ENCODE data around the gene SERPINB7. TPM values are rescaled to one million over a fixed set of nuclear protein-coding genes. Genes with fewer than 3 reads are reported as not detected.

SERPINB7 gene
- total RNA-seq, 8 experiments from 2014 or later: 0.19 to 0.21 TPM; not detected in 6

- in situ Hi-C loops (cut with MboI; ENCODE audit: low pct_unique_long_range_greater_than_20kb in 2 of 9, low sequenced_read_pairs in 9 of 9, unreplicated experiment in 9 of 9): no loop called here
These were observed 26.1 kb downstream of the SERPINB7 start for GRCh38 chr18:63801343-63801742.

GRCh38 chr18:63808125-63808524 lies 32.9 kb downstream of the SERPINB7 start:
- in situ Hi-C loops (cut with MboI; ENCODE audit: low pct_unique_long_range_greater_than_20kb in 2 of 9, low sequenced_read_pairs in 9 of 9, unreplicated experiment in 9 of 9): no loop called here
- 15 to 75% (median 56%) methylated on average over 1 to 4 of the region's 4 CpGs; no CpG with 5 or more reads in 1 of the 10 experiments for WGBS, 10 experiments
- Histone ChIP-seq H3K4me3 (no peak overlapping the region), H3K27ac (no peak overlapping the region), H3K4me1 (replicated peaks in 1 of 2) (no peaks in the 10 kb centered on the region)
- no peak for ATAC-seq (replicated peaks in 6 of 8)

More at GRCh38 chr18:63801343-63801742, 26.1 kb downstream of the SERPINB7 start:
- Histone ChIP-seq H3K27ac (no peak overlapping the region), H3K4me1 (replicated peaks in 1 of 2) (no peaks in the 10 kb centered on the region), H3K4me3 (no peak overlapping the region)
- ATAC-seq (replicated peaks in 6 of 8): peak in 3 of 8 experiments; percentile 49 to 57 (median 51)
- 48 to 86% (median 72%) methylated on average over 1 to 4 of the region's 4 CpGs; no CpG with 5 or more reads in 2 of the 10 experiments for WGBS, 10 experiments

- WGBS, 10 experiments: 0 to 67% (median 0%) methylated on average over 1 of the region's 1 CpG; no CpG with 5 or more reads in 5 of the 10 experiments
- no peak overlapping the region for H3K27ac ChIP-seq
- in situ Hi-C loops (cut with MboI; ENCODE audit: low pct_unique_long_range_greater_than_20kb in 2 of 9, low sequenced_read_pairs in 9 of 9, unreplicated experiment in 9 of 9): no loop called here
- ATAC-seq (replicated peaks in 6 of 8): no peak
- H3K4me1 ChIP-seq (replicated peaks in 1 of 2): no peaks in the 10 kb centered on the region
- H3K4me3 ChIP-seq: no peak overlapping the region
These were observed 42.3 kb downstream of the SERPINB7 start for GRCh38 chr18:63817441-63818051.

- no CpG with 5 or more reads among the region's 1 CpG for WGBS, 10 experiments
- H3K4me1 ChIP-seq (replicated peaks in 1 of 2): no peaks in the 10 kb centered on the region
- in situ Hi-C loops (cut with MboI; ENCODE audit: low pct_unique_long_range_greater_than_20kb in 2 of 9, low sequenced_read_pairs in 9 of 9, unreplicated experiment in 9 of 9): no loop called here
- H3K4me3 ChIP-seq: no peak overlapping the region
- ATAC-seq (replicated peaks in 6 of 8): no peak
- H3K27ac ChIP-seq: no peak overlapping the region
These were observed 43.0 kb downstream of the SERPINB7 start for GRCh38 chr18:63818212-63818611.

- ATAC-seq (replicated peaks in 6 of 8): no peak
- H3K27ac ChIP-seq: no peak overlapping the region
- H3K4me3 ChIP-seq: no peak overlapping the region
- no peaks in the 10 kb centered on the region for H3K4me1 ChIP-seq (replicated peaks in 1 of 2)
- in situ Hi-C loops (cut with MboI; ENCODE audit: low pct_unique_long_range_greater_than_20kb in 2 of 9, low sequenced_read_pairs in 9 of 9, unreplicated experiment in 9 of 9): no loop called here
- 5 to 92% (median 28%) methylated on average over 2 of the region's 2 CpGs; no CpG with 5 or more reads in 3 of the 10 experiments for WGBS, 10 experiments
These were observed 44.6 kb downstream of the SERPINB7 start for GRCh38 chr18:63819786-63820185.

GRCh38 chr18:63820694-63821093 lies 45.5 kb downstream of the SERPINB7 start:
- no peak for ATAC-seq (replicated peaks in 6 of 8)
- 17 to 100% (median 82%) methylated on average over 1 to 3 of the region's 3 CpGs; no CpG with 5 or more reads in 3 of the 10 experiments for WGBS, 10 experiments
- in situ Hi-C loops (cut with MboI; ENCODE audit: low pct_unique_long_range_greater_than_20kb in 2 of 9, low sequenced_read_pairs in 9 of 9, unreplicated experiment in 9 of 9): no loop called here

DNA sequence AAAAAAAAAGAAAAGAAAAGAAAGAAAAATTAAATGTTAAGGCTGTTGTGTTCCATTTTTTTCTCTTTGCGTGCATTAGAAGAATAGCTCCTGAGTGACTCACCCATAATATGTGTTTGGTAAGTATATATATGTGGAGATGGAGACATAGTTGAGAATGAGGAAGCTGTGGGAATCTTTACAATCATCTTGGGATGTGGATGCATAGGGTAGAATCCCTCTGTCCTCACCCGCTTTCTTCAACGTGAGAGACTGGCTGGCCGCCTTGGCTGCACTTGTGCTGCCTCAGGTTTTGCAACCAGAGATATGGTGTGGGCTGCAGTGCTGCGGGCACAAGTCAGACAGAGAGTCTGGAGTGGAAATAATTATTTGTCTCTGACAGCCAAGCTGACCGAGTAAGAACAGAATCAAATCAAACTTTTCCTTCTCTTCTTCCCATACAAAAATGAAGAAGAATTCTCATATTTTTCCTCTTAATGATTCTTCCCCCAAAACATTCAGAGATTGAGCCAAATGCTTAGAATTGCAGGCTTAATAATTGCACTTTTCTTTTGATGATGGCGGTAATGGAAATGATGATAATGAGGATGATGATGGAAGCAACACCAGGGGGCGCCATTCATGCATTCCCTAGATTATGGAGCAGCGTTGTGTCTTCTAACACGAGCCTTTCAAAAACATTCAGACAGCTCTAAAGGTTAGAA lies 48.5 kb downstream of the SERPINB7 start:
- WGBS, 10 experiments: 35 to 95% (median 78%) methylated on average over 2 to 9 of the region's 10 CpGs
- in situ Hi-C loops (cut with MboI; ENCODE audit: low pct_unique_long_range_greater_than_20kb in 2 of 9, low sequenced_read_pairs in 9 of 9, unreplicated experiment in 9 of 9): no loop called here
- Histone ChIP-seq H3K4me3 (no peak overlapping the region), H3K27ac (no peak overlapping the region), H3K4me1 (replicated peaks in 1 of 2) (no peaks in the 10 kb centered on the region)
- no peak for ATAC-seq (replicated peaks in 6 of 8)

More at GRCh38 chr18:63820694-63821093, 45.5 kb downstream of the SERPINB7 start:
- no peaks in the 10 kb centered on the region for H3K4me1 ChIP-seq (replicated peaks in 1 of 2)
- no peak overlapping the region for H3K27ac ChIP-seq
- no peak overlapping the region for H3K4me3 ChIP-seq

- WGBS, 10 experiments: 0 to 100% (median 94%) methylated on average over 1 to 2 of the region's 2 CpGs; no CpG with 5 or more reads in 1 of the 10 experiments
- Histone ChIP-seq H3K27ac (no peak overlapping the region), H3K4me1 (replicated peaks in 1 of 2) (no peaks in the 10 kb centered on the region), H3K4me3 (no peak overlapping the region)
- in situ Hi-C loops (cut with MboI; ENCODE audit: low pct_unique_long_range_greater_than_20kb in 2 of 9, low sequenced_read_pairs in 9 of 9, unreplicated experiment in 9 of 9): no loop called here
- ATAC-seq (replicated peaks in 6 of 8): no peak
These were observed 49.0 kb downstream of the SERPINB7 start for GRCh38 chr18:63824220-63824525.

GRCh38 chr18:63828120-63828519 lies 52.9 kb downstream of the SERPINB7 start:
- Histone ChIP-seq H3K27ac (no peak overlapping the region), H3K4me3 (no peak overlapping the region), H3K4me1 (replicated peaks in 1 of 2) (no peaks in the 10 kb centered on the region)
- in situ Hi-C loops (cut with MboI; ENCODE audit: low pct_unique_long_range_greater_than_20kb in 2 of 9, low sequenced_read_pairs in 9 of 9, unreplicated experiment in 9 of 9): loop anchor here in 7 of 9 experiments (25.0 kb wide), 3 partner anchors 241 to 316 kb away; partner anchors contain the start of genes SERPINB12 (in 1 of the 7) and SERPINB13 (in 1 of the 7)
- WGBS, 10 experiments: 21 to 100% (median 75%) methylated on average over 1 to 3 of the region's 3 CpGs; no CpG with 5 or more reads in 1 of the 10 experiments
- no peak for ATAC-seq (replicated peaks in 6 of 8)

GRCh38 chr18:63828656-63829055 lies 53.4 kb downstream of the SERPINB7 start:
- Histone ChIP-seq H3K4me1 (replicated peaks in 1 of 2) (no peaks in the 10 kb centered on the region), H3K4me3 (no peak overlapping the region), H3K27ac (no peak overlapping the region)
- 0 to 100% (median 86%) methylated on average over 1 of the region's 1 CpG for WGBS, 10 experiments
- in situ Hi-C loops (cut with MboI; ENCODE audit: low pct_unique_long_range_greater_than_20kb in 2 of 9, low sequenced_read_pairs in 9 of 9, unreplicated experiment in 9 of 9): loop anchor here in 7 of 9 experiments (25.0 kb wide), 3 partner anchors 241 to 316 kb away; partner anchors contain the start of genes SERPINB12 (in 1 of the 7) and SERPINB13 (in 1 of the 7)
- no peak for ATAC-seq (replicated peaks in 6 of 8)

- no peak overlapping the region for H3K27ac ChIP-seq
- in situ Hi-C loops (cut with MboI; ENCODE audit: low pct_unique_long_range_greater_than_20kb in 2 of 9, low sequenced_read_pairs in 9 of 9, unreplicated experiment in 9 of 9): loop anchor here in 7 of 9 experiments (25.0 kb wide), 3 partner anchors 243 to 318 kb away; partner anchors contain the start of genes SERPINB12 (in 1 of the 7) and SERPINB13 (in 1 of the 7)
- no peak overlapping the region for H3K4me3 ChIP-seq
- no peak for ATAC-seq (replicated peaks in 6 of 8)
- no peaks in the 10 kb centered on the region for H3K4me1 ChIP-seq (replicated peaks in 1 of 2)
These were observed 54.7 kb downstream of the SERPINB7 start for GRCh38 chr18:63829886-63830285.

- no peaks in the 10 kb centered on the region for H3K4me1 ChIP-seq (replicated peaks in 1 of 2)
- in situ Hi-C loops (cut with MboI; ENCODE audit: low pct_unique_long_range_greater_than_20kb in 2 of 9, low sequenced_read_pairs in 9 of 9, unreplicated experiment in 9 of 9): loop anchor here in 7 of 9 experiments (25.0 kb wide), 3 partner anchors 244 to 319 kb away; partner anchors contain the start of genes SERPINB12 (in 1 of the 7) and SERPINB13 (in 1 of the 7)
- ATAC-seq (replicated peaks in 6 of 8): no peak
- H3K27ac ChIP-seq: no peak overlapping the region
- no peak overlapping the region for H3K4me3 ChIP-seq
- WGBS, 10 experiments: 10 to 100% (median 79%) methylated on average over 1 to 6 of the region's 6 CpGs
These were observed 56.0 kb downstream of the SERPINB7 start for GRCh38 chr18:63831080-63831788.

- Histone ChIP-seq H3K4me1 (replicated peaks in 1 of 2) (no peaks in the 10 kb centered on the region), H3K27ac (no peak overlapping the region), H3K4me3 (no peak overlapping the region)
- no peak for ATAC-seq (replicated peaks in 6 of 8)
- WGBS, 10 experiments: 13 to 100% (median 80%) methylated on average over 1 of the region's 1 CpG; no CpG with 5 or more reads in 4 of the 10 experiments
- in situ Hi-C loops (cut with MboI; ENCODE audit: low pct_unique_long_range_greater_than_20kb in 2 of 9, low sequenced_read_pairs in 9 of 9, unreplicated experiment in 9 of 9): loop anchor here in 7 of 9 experiments (25.0 kb wide), 3 partner anchors 245 to 320 kb away; partner anchors contain the start of genes SERPINB12 (in 1 of the 7) and SERPINB13 (in 1 of the 7)
These were observed 57.3 kb downstream of the SERPINB7 start for GRCh38 chr18:63832470-63832869.

Data from motor neuron (in vitro differentiated cells).